ENCODE measurements around the gene ZNF652. TPM values are rescaled to one million over a fixed set of nuclear protein-coding genes. Genes with fewer than 3 reads are reported as not detected.

ZNF652 gene
- total RNA-seq, 2 experiments from 2014 or later = 33.7 to 34.9 TPM

- ChIA-PET CTCF (no interaction called here), POLR2A (interaction anchor here (1.0 kb wide), 1 partner anchor 101 kb away, joined by 5 read pairs; no protein-coding TSS in a partner anchor)
- Mint-ChIP-seq H3K4me3 (no peak overlapping the region), H3K27ac (no peak overlapping the region), H3K36me3 (ENCODE audit: low read depth) (peaks cover 23% of the 10 kb centered on the region), H3K4me1 (ENCODE audit: low read depth) (no peaks in the 10 kb centered on the region), H3K9me3 (no peaks in the 10 kb centered on the region), H3K27me3 (no peaks in the 10 kb centered on the region)
- DNase-seq (no peak), ATAC-seq (ENCODE audit: poor library complexity) (no peak)
- peaks cover 17% of the 10 kb centered on the region for H3K36me3 ChIP-seq (ENCODE audit: insufficient read depth, low read length)
- no peak overlapping the region for H3K27ac ChIP-seq (ENCODE audit: low read depth in 1 of 2, low read length in 2 of 2)
- TF ChIP-seq, protein P1, sequence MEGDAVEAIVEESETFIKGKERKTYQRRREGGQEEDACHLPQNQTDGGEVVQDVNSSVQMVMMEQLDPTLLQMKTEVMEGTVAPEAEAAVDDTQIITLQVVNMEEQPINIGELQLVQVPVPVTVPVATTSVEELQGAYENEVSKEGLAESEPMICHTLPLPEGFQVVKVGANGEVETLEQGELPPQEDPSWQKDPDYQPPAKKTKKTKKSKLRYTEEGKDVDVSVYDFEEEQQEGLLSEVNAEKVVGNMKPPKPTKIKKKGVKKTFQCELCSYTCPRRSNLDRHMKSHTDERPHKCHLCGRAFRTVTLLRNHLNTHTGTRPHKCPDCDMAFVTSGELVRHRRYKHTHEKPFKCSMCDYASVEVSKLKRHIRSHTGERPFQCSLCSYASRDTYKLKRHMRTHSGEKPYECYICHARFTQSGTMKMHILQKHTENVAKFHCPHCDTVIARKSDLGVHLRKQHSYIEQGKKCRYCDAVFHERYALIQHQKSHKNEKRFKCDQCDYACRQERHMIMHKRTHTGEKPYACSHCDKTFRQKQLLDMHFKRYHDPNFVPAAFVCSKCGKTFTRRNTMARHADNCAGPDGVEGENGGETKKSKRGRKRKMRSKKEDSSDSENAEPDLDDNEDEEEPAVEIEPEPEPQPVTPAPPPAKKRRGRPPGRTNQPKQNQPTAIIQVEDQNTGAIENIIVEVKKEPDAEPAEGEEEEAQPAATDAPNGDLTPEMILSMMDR (IDR thresholded peaks at IDR 0.05) = no peak
- intact Hi-C loops (cut with DNase I, micrococcal nuclease) = loop anchor here in 1 of 2 experiments (5.0 to 10.0 kb wide), 2 partner anchors 61 to 618 kb away; partner anchors contain the start of gene PHOSPHO1
- no peaks in the 10 kb centered on the region for H3K27me3 ChIP-seq (ENCODE audit: control insufficient read depth in 1 of 2, insufficient read depth in 2 of 2, low read length in 2 of 2)
- no peaks in the 10 kb centered on the region for H3K4me1 ChIP-seq (ENCODE audit: insufficient read depth, low read length)
- H3K4me3 ChIP-seq (ENCODE audit: low read length) = no peak overlapping the region
- H3K9me3 ChIP-seq (ENCODE audit: control insufficient read depth in 1 of 2, insufficient read depth in 1 of 2, low read length in 2 of 2) = no peaks in the 10 kb centered on the region
Measured at GRCh38 chr17:49292901-49293300, 69.1 kb downstream of the ZNF652 start.

DNA sequence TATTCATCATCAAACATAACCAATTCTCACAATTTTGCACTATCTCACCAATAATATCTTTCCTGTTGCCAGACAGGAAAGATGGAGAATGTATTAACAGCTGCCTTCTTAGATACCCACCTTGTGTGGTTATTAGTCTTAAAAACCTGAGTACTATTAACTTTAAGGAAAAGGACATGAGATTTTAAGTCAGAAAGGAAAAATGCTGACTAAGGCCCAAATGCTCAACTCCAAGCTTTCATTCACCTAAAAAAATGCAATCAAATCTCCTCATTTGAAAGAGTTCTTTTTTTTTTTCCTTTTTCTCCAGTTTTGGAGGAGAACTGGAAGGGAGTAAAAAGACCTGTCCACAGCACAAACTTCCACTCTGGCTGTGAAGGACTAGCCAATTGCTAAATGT lies 70.1 kb downstream of the ZNF652 start:
- Mint-ChIP-seq H3K4me3 (no peak overlapping the region), H3K27ac (no peak overlapping the region), H3K4me1 (ENCODE audit: low read depth) (no peaks in the 10 kb centered on the region), H3K9me3 (no peaks in the 10 kb centered on the region), H3K27me3 (no peaks in the 10 kb centered on the region), H3K36me3 (ENCODE audit: low read depth) (peaks cover 16% of the 10 kb centered on the region)
- ChIA-PET POLR2A (no interaction called here), CTCF (interaction anchor here (0.5 to 2.4 kb wide), 3 partner anchors 81 to 112 kb away, joined by 3 to 14 read pairs (median 3); no protein-coding TSS in a partner anchor)
- no peak overlapping the region for H3K4me3 ChIP-seq (ENCODE audit: low read length)
- H3K27ac ChIP-seq (ENCODE audit: low read depth in 1 of 2, low read length in 2 of 2) = no peak overlapping the region
- H3K4me1 ChIP-seq (ENCODE audit: insufficient read depth, low read length) = no peaks in the 10 kb centered on the region
- DNase-seq (no peak), ATAC-seq (ENCODE audit: poor library complexity) (no peak)
- no peaks in the 10 kb centered on the region for H3K27me3 ChIP-seq (ENCODE audit: control insufficient read depth in 1 of 2, insufficient read depth in 2 of 2, low read length in 2 of 2)
- TF ChIP-seq, protein P1 (IDR thresholded peaks at IDR 0.05) = no peak
- H3K36me3 ChIP-seq (ENCODE audit: insufficient read depth, low read length) = peaks cover 10% of the 10 kb centered on the region
- intact Hi-C loops (cut with DNase I, micrococcal nuclease) = loop anchor here (2.0 to 10.0 kb wide), 3 partner anchors 60 to 617 kb away; partner anchors contain the start of gene PHOSPHO1 (in 1 of the 2)
- H3K9me3 ChIP-seq (ENCODE audit: control insufficient read depth in 1 of 2, insufficient read depth in 1 of 2, low read length in 2 of 2) = no peaks in the 10 kb centered on the region

- ChIA-PET CTCF (interaction anchor here (0.5 to 2.4 kb wide), 5 partner anchors 24 to 110 kb away, joined by 3 to 14 read pairs (median 3); no protein-coding TSS in a partner anchor), POLR2A (no interaction called here)
- no peak overlapping the region for H3K4me3 Mint-ChIP-seq
- H3K4me1 Mint-ChIP-seq (ENCODE audit: low read depth) = no peaks in the 10 kb centered on the region
- Histone ChIP-seq H3K36me3 (ENCODE audit: insufficient read depth, low read length) (peaks cover 10% of the 10 kb centered on the region), H3K27me3 (ENCODE audit: control insufficient read depth in 1 of 2, insufficient read depth in 2 of 2, low read length in 2 of 2) (no peaks in the 10 kb centered on the region), H3K4me3 (ENCODE audit: low read length) (no peak overlapping the region), H3K27ac (ENCODE audit: low read depth in 1 of 2, low read length in 2 of 2) (no peak overlapping the region), H3K9me3 (ENCODE audit: control insufficient read depth in 1 of 2, insufficient read depth in 1 of 2, low read length in 2 of 2) (no peaks in the 10 kb centered on the region), H3K4me1 (ENCODE audit: insufficient read depth, low read length) (no peaks in the 10 kb centered on the region)
- intact Hi-C loops (cut with DNase I, micrococcal nuclease) = loop anchor here (2.0 to 10.0 kb wide), 3 partner anchors 59 to 616 kb away; partner anchors contain the start of gene PHOSPHO1 (in 1 of the 2)
- H3K9me3 Mint-ChIP-seq = no peaks in the 10 kb centered on the region
- DNase-seq (peak in 5 of 14 experiments; percentile 3 to 45 (median 11)), ATAC-seq (ENCODE audit: poor library complexity) (peak; percentile 37)
- TF ChIP-seq, protein P1 (IDR thresholded peaks at IDR 0.05) = peak; percentile 49
- no peaks in the 10 kb centered on the region for H3K27me3 Mint-ChIP-seq
- H3K36me3 Mint-ChIP-seq (ENCODE audit: low read depth) = peaks cover 16% of the 10 kb centered on the region
- H3K27ac Mint-ChIP-seq = no peak overlapping the region
Measured at GRCh38 chr17:49290690-49291359, 71.2 kb downstream of the ZNF652 start.
